HFFc6 (cell line): ENCODE data around the gene HOOK1. TPM values are rescaled to one million over a fixed set of nuclear protein-coding genes. Genes with fewer than 3 reads are reported as not detected.

ENCODE experiments used
- DNase-seq: peaks from one replicate; pipeline ENCODE4 v3.0.0-alpha.2; 2018
- H3K27ac Mint-ChIP-seq: 2 replicates; pipeline ENCODE4 v1.8.0; 2020; ENCODE audit warnings: mild to moderate bottlenecking, mixed read lengths
- H3K27me3 Mint-ChIP-seq: 2 replicates; pipeline ENCODE4 v1.8.0; 2021; ENCODE audit warnings: mild to moderate bottlenecking, moderate library complexity, mixed read lengths; ENCODE audit not compliant: insufficient read depth
- H3K36me3 Mint-ChIP-seq: 2 replicates; pipeline ENCODE4 v1.8.0; 2021; ENCODE audit warnings: low read depth, mixed read lengths
- H3K4me1 Mint-ChIP-seq: 2 replicates; pipeline ENCODE4 v1.8.0; 2020; ENCODE audit warnings: low read depth, mixed read lengths
- H3K4me3 Mint-ChIP-seq: 2 replicates; pipeline ENCODE4 v1.8.0; 2020; ENCODE audit warnings: mild to moderate bottlenecking, moderate library complexity, mixed read lengths
- H3K9me3 Mint-ChIP-seq: 2 replicates; pipeline ENCODE4 v1.8.0; 2020; ENCODE audit warnings: mild to moderate bottlenecking, mixed read lengths
- CTCF ChIP-seq: fragments of 200-600 bp; sonication (generic); IDR thresholded peaks from 2 replicates; pipeline ENCODE4 v1.5.0; 2021; ENCODE audit warnings: antibody characterized with exemption, mild to moderate bottlenecking
- total RNA-seq, 6 experiments: library from RNA; stranded (reverse); fragmentation: NEBNext Ultra II Directional; extraction: Animal tissue kit (Norgen Biotek cat#: 25700); gene quantifications; 2 replicates in 1 of 6; 3 replicates in 5 of 6; pipeline ENCODE4 v1.2.3, GENCODE V29; 2021

The HOOK1 gene
- total RNA-seq, 6 experiments from 2014 or later, result not detected

- Mint-ChIP-seq H3K9me3 (no peaks in the 10 kb centered on the region), H3K4me1 (peaks cover 19% of the 10 kb centered on the region), H3K36me3 (no peaks in the 10 kb centered on the region), H3K27me3 (peaks cover 2% of the 10 kb centered on the region), H3K27ac (no peak overlapping the region), H3K4me3 (no peak overlapping the region)
- DNase-seq, result no peak
- TF ChIP-seq CTCF, result no peak
Observed at GRCh38 chr1:59768792-59769735, 45.7 kb upstream of the HOOK1 start.

GRCh38 chr1:59769736-59770095 lies 45.0 kb upstream of the HOOK1 start:
- H3K9me3 Mint-ChIP-seq, result no peaks in the 10 kb centered on the region
- no peak overlapping the region for H3K27ac Mint-ChIP-seq
- peaks cover 2% of the 10 kb centered on the region for H3K27me3 Mint-ChIP-seq
- H3K4me1 Mint-ChIP-seq, result peaks cover 19% of the 10 kb centered on the region
- H3K36me3 Mint-ChIP-seq, result no peaks in the 10 kb centered on the region
- DNase-seq, result no peak
- no peak overlapping the region for H3K4me3 Mint-ChIP-seq
- TF ChIP-seq CTCF, result no peak

- H3K27me3 Mint-ChIP-seq, result peaks cover 2% of the 10 kb centered on the region
- no peak overlapping the region for H3K27ac Mint-ChIP-seq
- no peak overlapping the region for H3K4me3 Mint-ChIP-seq
- peaks cover 16% of the 10 kb centered on the region for H3K4me1 Mint-ChIP-seq
- H3K9me3 Mint-ChIP-seq, result no peaks in the 10 kb centered on the region
- H3K36me3 Mint-ChIP-seq, result no peaks in the 10 kb centered on the region
- no peak for TF ChIP-seq CTCF
- no peak for DNase-seq
Observed at GRCh38 chr1:59771361-59771760, 43.4 kb upstream of the HOOK1 start.

GRCh38 chr1:59775480-59775879 lies 39.3 kb upstream of the HOOK1 start:
- Mint-ChIP-seq H3K4me3 (no peak overlapping the region), H3K27ac (no peak overlapping the region), H3K36me3 (no peaks in the 10 kb centered on the region), H3K27me3 (peaks cover 2% of the 10 kb centered on the region), H3K9me3 (no peaks in the 10 kb centered on the region), H3K4me1 (peaks cover 21% of the 10 kb centered on the region)
- TF ChIP-seq CTCF, result no peak
- no peak for DNase-seq

GRCh38 chr1:59776960-59777852 lies 37.5 kb upstream of the HOOK1 start:
- peak; percentile 44 for DNase-seq
- H3K9me3 Mint-ChIP-seq, result no peaks in the 10 kb centered on the region
- peaks cover 21% of the 10 kb centered on the region for H3K4me1 Mint-ChIP-seq
- H3K27ac Mint-ChIP-seq, result peak overlapping the region; percentile 86
- H3K4me3 Mint-ChIP-seq, result peak overlapping the region; percentile 54
- H3K36me3 Mint-ChIP-seq, result no peaks in the 10 kb centered on the region
- TF ChIP-seq CTCF, result peak; percentile 53
- no peaks in the 10 kb centered on the region; the same call in 1 of the 2 replicates for H3K27me3 Mint-ChIP-seq
